Left ventricle myocardium inferior (tissue), 1 donor: Measurements from ENCODE around the gene SLC6A15. TPM values are rescaled to one million over a fixed set of nuclear protein-coding genes. Genes with fewer than 3 reads are reported as not detected.

Source experiments
- DNase-seq: peaks from one replicate; pipeline ENCODE4 v3.0.0-alpha.2; 2020
- H3K27ac ChIP-seq: fragments of 200-600 bp; replicated peaks from 2 replicates; pipeline ENCODE4 v1.8.0; 2021
- H3K27me3 ChIP-seq: fragments of 200-600 bp; 2 replicates; pipeline ENCODE4 v1.8.0; 2021; ENCODE audit warnings: low read depth
- H3K36me3 ChIP-seq: fragments of 200-600 bp; 2 replicates; pipeline ENCODE4 v1.8.0; 2021
- H3K4me1 ChIP-seq: fragments of 200-600 bp; 2 replicates; pipeline ENCODE4 v1.8.0; 2021
- H3K4me3 ChIP-seq: fragments of 200-600 bp; 2 replicates; pipeline ENCODE4 v1.8.0; 2021; ENCODE audit warnings: mild to moderate bottlenecking, moderate library complexity
- H3K9me3 ChIP-seq: fragments of 200-600 bp; replicated peaks from 2 replicates; pipeline ENCODE4 v1.8.0; 2021
- CTCF ChIP-seq: fragments of 200-600 bp; IDR thresholded peaks from 2 replicates; pipeline ENCODE4 v1.8.0; 2021; ENCODE audit warnings: antibody characterized with exemption, mild to moderate bottlenecking, borderline replicate concordance
- intact Hi-C: fragments of 100-400 bp; cut with micrococcal nuclease; formaldehyde crosslinking; loops from one replicate; pipeline ENCODE4 v1.11.0; 2022
- total RNA-seq: library from RNA; stranded (reverse); fragmentation: NEBNext Ultra II Directional; extraction: Animal tissue kit (Norgen Biotek cat#: 25700); gene quantifications from one replicate; pipeline ENCODE4 v1.2.1, GENCODE V29; 2021
- donor health status: DM: no; HTN: yes; CAD: no; lungs with severe emphysema.

The SLC6A15 gene
- total RNA-seq, 1 donor from 2014 or later = not detected

- Histone ChIP-seq H3K4me3 (no peak overlapping the region), H3K4me1 (no peaks in the 10 kb centered on the region), H3K27me3 (peaks cover 31% of the 10 kb centered on the region), H3K9me3 (no peaks in the 10 kb centered on the region), H3K36me3 (no peaks in the 10 kb centered on the region), H3K27ac (no peak overlapping the region)
- intact Hi-C loops = no loop called here
- no peak for TF ChIP-seq CTCF
- no peak for DNase-seq
Observed at GRCh38 chr12:84919271-84919670, 6.7 kb upstream of the SLC6A15 start.

- no peak for DNase-seq
- Histone ChIP-seq H3K27ac (no peak overlapping the region), H3K9me3 (no peaks in the 10 kb centered on the region), H3K4me3 (peak overlapping the region; percentile 59), H3K36me3 (no peaks in the 10 kb centered on the region), H3K4me1 (peaks cover 28% of the 10 kb centered on the region), H3K27me3 (peaks cover 93% of the 10 kb centered on the region)
- intact Hi-C loops = no loop called here
- no peak for TF ChIP-seq CTCF
Observed at GRCh38 chr12:84913129-84913515, 523 bp upstream of the SLC6A15 start.

GRCh38 chr12:84911271-84912197 is 1.1 kb downstream of the SLC6A15 start:
- no peak for DNase-seq
- intact Hi-C loops = no loop called here
- H3K36me3 ChIP-seq = no peaks in the 10 kb centered on the region
- peaks cover 93% of the 10 kb centered on the region for H3K27me3 ChIP-seq
- H3K27ac ChIP-seq = no peak overlapping the region
- H3K4me1 ChIP-seq = peaks cover 28% of the 10 kb centered on the region
- H3K9me3 ChIP-seq = peaks cover 4% of the 10 kb centered on the region
- H3K4me3 ChIP-seq = peak overlapping the region; percentile 59
- no peak for TF ChIP-seq CTCF

- H3K27ac ChIP-seq = no peak overlapping the region
- no peak for DNase-seq
- H3K9me3 ChIP-seq = peaks cover 4% of the 10 kb centered on the region
- peaks cover 28% of the 10 kb centered on the region for H3K4me1 ChIP-seq
- H3K36me3 ChIP-seq = no peaks in the 10 kb centered on the region
- intact Hi-C loops = no loop called here
- H3K27me3 ChIP-seq = peaks cover 85% of the 10 kb centered on the region
- H3K4me3 ChIP-seq = peak overlapping the region; percentile 59
- no peak for TF ChIP-seq CTCF
Observed at GRCh38 chr12:84910549-84911241, 1.9 kb downstream of the SLC6A15 start.

- no peaks in the 10 kb centered on the region for H3K4me1 ChIP-seq
- H3K27ac ChIP-seq = no peak overlapping the region
- H3K9me3 ChIP-seq = peaks cover 4% of the 10 kb centered on the region
- intact Hi-C loops = no loop called here
- H3K27me3 ChIP-seq = peaks cover 21% of the 10 kb centered on the region
- H3K36me3 ChIP-seq = no peaks in the 10 kb centered on the region
- no peak overlapping the region for H3K4me3 ChIP-seq
- no peak for DNase-seq
- TF ChIP-seq CTCF = no peak
Observed at GRCh38 chr12:84904051-84904450, 8.5 kb downstream of the SLC6A15 start.
